ENCODE measurements around the gene KCNIP1.

The KCNIP1 gene

DNA sequence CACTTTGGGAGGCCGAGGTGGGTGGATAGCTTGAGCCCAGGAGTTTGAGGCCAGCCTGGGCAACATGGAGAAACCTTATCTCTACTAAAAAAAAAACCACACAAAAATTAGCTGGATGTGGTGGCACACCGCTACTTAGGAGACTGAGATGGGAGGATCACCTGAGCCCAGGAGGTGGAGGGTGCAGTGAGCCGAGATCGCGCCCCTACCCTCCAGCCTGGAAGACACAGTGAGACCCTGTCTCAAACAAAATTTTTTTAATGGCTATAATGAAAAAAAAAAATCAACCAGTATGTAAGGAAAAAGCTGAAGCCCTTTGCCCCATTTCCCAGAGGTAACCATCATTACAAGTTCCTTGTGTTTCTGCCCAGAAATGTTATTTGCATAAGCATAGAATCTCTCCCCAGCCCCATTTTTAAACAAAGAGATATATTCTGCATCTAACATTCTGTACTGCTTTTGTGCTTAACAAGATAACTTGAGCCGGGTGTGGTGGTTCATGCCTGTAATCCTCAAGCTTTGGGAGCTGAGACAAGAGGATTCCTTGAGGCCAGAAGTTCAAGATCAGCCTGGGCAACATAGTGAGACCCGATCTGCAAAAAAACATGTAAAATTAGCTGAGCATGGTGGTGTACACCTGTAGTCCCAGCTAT lies 35.1 kb upstream of the KCNIP1 start:
- Histone ChIP-seq H3K4me3 (ENCODE audit: low read depth, low read length) (no peak overlapping the region), H3K36me3 (no peaks in the 10 kb centered on the region), H3K27me3 (peaks cover 16% of the 10 kb centered on the region), H3K9me3 (no peaks in the 10 kb centered on the region), H3K4me1 (no peaks in the 10 kb centered on the region)
- no peak for TF ChIP-seq CTCF (IDR thresholded peaks at IDR 0.05; ENCODE audit: low read depth, low read length)
- no peak for DNase-seq

DNA sequence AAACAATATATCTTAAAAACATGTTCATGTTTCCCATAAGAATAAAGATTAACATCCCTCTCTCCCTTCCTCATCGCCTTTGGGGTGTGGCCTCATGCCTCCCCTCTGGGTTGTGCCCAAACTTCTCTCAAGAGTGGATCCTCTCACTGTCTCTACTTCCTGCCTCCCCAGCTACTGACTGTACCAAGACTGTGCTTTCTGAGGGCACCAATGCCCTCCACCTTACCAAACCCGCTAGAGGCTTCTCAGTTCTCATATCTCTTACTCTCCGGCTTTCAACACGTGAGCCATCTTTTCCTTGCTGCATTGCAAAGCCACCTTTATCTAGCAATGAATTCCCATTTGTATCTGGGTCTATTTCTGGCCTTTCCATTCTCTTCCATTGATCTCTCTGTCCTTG lies 34.4 kb upstream of the KCNIP1 start:
- H3K4me3 ChIP-seq (ENCODE audit: low read depth, low read length) = no peak overlapping the region
- no peaks in the 10 kb centered on the region for H3K4me1 ChIP-seq
- no peaks in the 10 kb centered on the region for H3K36me3 ChIP-seq
- peaks cover 16% of the 10 kb centered on the region for H3K27me3 ChIP-seq
- H3K9me3 ChIP-seq = no peaks in the 10 kb centered on the region
- no peak for TF ChIP-seq CTCF (IDR thresholded peaks at IDR 0.05; ENCODE audit: low read depth, low read length)
- DNase-seq = no peak

- H3K4me3 ChIP-seq (ENCODE audit: low read depth, low read length) = no peak overlapping the region
Observed at GRCh38 chr5:170470275-170470674, 33.5 kb upstream of the KCNIP1 start.

GRCh38 chr5:170470808-170471404 lies 32.9 kb upstream of the KCNIP1 start:
- no peaks in the 10 kb centered on the region for H3K4me1 ChIP-seq
- no peaks in the 10 kb centered on the region for H3K9me3 ChIP-seq
- DNase-seq = no peak
- TF ChIP-seq CTCF (IDR thresholded peaks at IDR 0.05; ENCODE audit: low read depth, low read length) = no peak
- H3K4me3 ChIP-seq (ENCODE audit: low read depth, low read length) = no peak overlapping the region
- H3K36me3 ChIP-seq = no peaks in the 10 kb centered on the region
- peaks cover 9% of the 10 kb centered on the region; the same call in 1 of the 2 replicates for H3K27me3 ChIP-seq

More at GRCh38 chr5:170470275-170470674, 33.5 kb upstream of the KCNIP1 start:
- no peaks in the 10 kb centered on the region for H3K9me3 ChIP-seq
- no peak for TF ChIP-seq CTCF (IDR thresholded peaks at IDR 0.05; ENCODE audit: low read depth, low read length)
- no peaks in the 10 kb centered on the region for H3K36me3 ChIP-seq
- no peak for DNase-seq
- H3K4me1 ChIP-seq = no peaks in the 10 kb centered on the region
- peaks cover 12% of the 10 kb centered on the region for H3K27me3 ChIP-seq

DNA sequence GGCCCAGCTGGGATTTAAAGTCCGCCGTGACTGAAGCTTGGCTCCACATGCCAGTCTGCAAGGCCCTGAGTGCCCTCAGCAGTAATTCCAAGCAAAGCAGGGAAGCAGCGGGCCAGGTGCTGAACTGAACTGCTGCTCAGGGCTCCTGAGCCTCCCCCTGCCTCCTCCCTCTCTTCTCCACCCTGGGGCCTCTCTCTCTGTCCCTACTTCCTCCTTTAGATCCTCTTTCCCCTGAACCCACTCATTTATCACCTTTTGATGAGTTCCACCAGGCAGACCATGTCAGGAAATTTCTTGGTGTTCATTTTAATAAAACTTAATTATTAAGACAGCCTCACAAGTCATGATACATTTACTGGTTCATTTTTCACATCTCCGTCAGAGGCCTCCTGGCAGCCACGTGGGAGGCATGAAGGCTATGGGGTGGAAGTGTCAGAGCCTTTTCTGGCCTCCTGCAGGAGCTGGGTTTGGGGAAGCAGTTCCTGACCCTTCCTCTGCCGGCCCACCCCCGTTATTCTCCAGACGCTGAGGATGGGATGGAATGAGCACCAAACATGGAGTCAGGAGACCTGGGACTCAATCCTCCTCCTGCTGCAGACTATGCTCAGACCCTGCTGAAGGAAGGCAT lies 32.2 kb upstream of the KCNIP1 start:
- no peak for TF ChIP-seq CTCF (IDR thresholded peaks at IDR 0.05; ENCODE audit: low read depth, low read length)
- no peaks in the 10 kb centered on the region for H3K9me3 ChIP-seq
- H3K4me3 ChIP-seq (ENCODE audit: low read depth, low read length) = no peak overlapping the region
- H3K36me3 ChIP-seq = no peaks in the 10 kb centered on the region
- H3K4me1 ChIP-seq = no peaks in the 10 kb centered on the region
- peaks cover 9% of the 10 kb centered on the region for H3K27me3 ChIP-seq
- DNase-seq = no peak

GRCh38 chr5:170473642-170474041 lies 30.2 kb upstream of the KCNIP1 start:
- no peaks in the 10 kb centered on the region for H3K4me1 ChIP-seq
- DNase-seq = no peak
- H3K4me3 ChIP-seq (ENCODE audit: low read depth, low read length) = no peak overlapping the region

More at GRCh38 chr5:170473642-170474041, 30.2 kb upstream of the KCNIP1 start:
- Histone ChIP-seq H3K36me3 (no peaks in the 10 kb centered on the region), H3K27me3 (peaks cover 11% of the 10 kb centered on the region), H3K9me3 (no peaks in the 10 kb centered on the region)
- no peak for TF ChIP-seq CTCF (IDR thresholded peaks at IDR 0.05; ENCODE audit: low read depth, low read length)

All from BE2C (cell line).